GM19468 (cell line): ENCODE data around the gene COQ8B.
A peak's percentile ranks its signal among the peaks of the same experiment; 100 is the strongest.
"Not testable (repeated sequence)": the region's sequence is repeated elsewhere in the genome, so short reads cannot be mapped to it uniquely, and the experiment has no call there.

Experiments
- ATAC-seq: cut with Tn5 transposase; IDR thresholded peaks from one replicate; pipeline ENCODE4 v1.9.1; 2021; ENCODE audit warnings: mild to moderate bottlenecking, moderate library complexity, moderate number of reproducible peaks; ENCODE audit not compliant: unreplicated experiment; ENCODE audit errors: extremely low read depth

The COQ8B gene

GRCh38 chr19:40716482-40717324 lies at the start of gene COQ8B, which contains the start of gene ITPKC:
Gene COQ8B, minus strand, starts transcription at chr19:40716886. Its CDS starts 2,254 bp downstream, at chr19:40714632.
Gene ITPKC, plus strand, starts transcription at chr19:40717112. Its CDS starts 24 bp downstream, at chr19:40717136.
- peak; percentile 72 for ATAC-seq

GRCh38 chr19:40766385-40766784 lies 49.7 kb upstream of the COQ8B start:
- ATAC-seq: not testable (repeated sequence)

GRCh38 chr19:40763963-40764362 lies 47.3 kb upstream of the COQ8B start:
- no peak for ATAC-seq

- ATAC-seq: no peak
Measured at GRCh38 chr19:40763526-40763925, 46.8 kb upstream of the COQ8B start.

GRCh38 chr19:40762754-40763470 lies 46.2 kb upstream of the COQ8B start:
- no peak for ATAC-seq

GRCh38 chr19:40759352-40759751 lies 42.7 kb upstream of the COQ8B start:
- no peak for ATAC-seq

- no peak for ATAC-seq
Measured at GRCh38 chr19:40758491-40758890, 41.8 kb upstream of the COQ8B start.

GRCh38 chr19:40756502-40757110 lies 39.9 kb upstream of the COQ8B start:
- ATAC-seq: no peak

GRCh38 chr19:40755791-40756190 lies 39.1 kb upstream of the COQ8B start:
- ATAC-seq: no peak

GRCh38 chr19:40755248-40755624 lies 38.5 kb upstream of the COQ8B start:
- no peak for ATAC-seq

GRCh38 chr19:40754611-40755247 lies 38.0 kb upstream of the COQ8B start:
- no peak for ATAC-seq

- ATAC-seq: no peak
Measured at GRCh38 chr19:40752257-40752781, 35.6 kb upstream of the COQ8B start.

GRCh38 chr19:40750874-40751537 lies 34.3 kb upstream of the COQ8B start, which contains the start of gene SNRPA:
Gene SNRPA, plus strand, starts transcription at chr19:40751203. Its CDS starts 206 bp downstream, at chr19:40751409.
- ATAC-seq: peak; percentile 47

- peak; percentile 69 for ATAC-seq
Measured at GRCh38 chr19:40750058-40750873, 33.6 kb upstream of the COQ8B start, which contains the start of gene ACTMAP. Gene ACTMAP, minus strand, starts transcription at chr19:40750477. Its CDS starts 674 bp downstream, at chr19:40749803.

GRCh38 chr19:40747536-40747935 lies 30.9 kb upstream of the COQ8B start:
- ATAC-seq: no peak

GRCh38 chr19:40745402-40745780 lies 28.7 kb upstream of the COQ8B start:
- no peak for ATAC-seq

- ATAC-seq: no peak
Measured at GRCh38 chr19:40744554-40745401, 28.1 kb upstream of the COQ8B start.

GRCh38 chr19:40743926-40744325 lies 27.2 kb upstream of the COQ8B start:
- ATAC-seq: no peak
